HL-60 (cell line): ENCODE results near the gene PODNL1.

ENCODE experiments used
- DNase-seq, 2 experiments: peaks; one replicate each; pipeline ENCODE4 v3.0.0-alpha.2; 2010 to 2020; ENCODE audit warnings: low read depth in 1 of 2, low spot score in 1 of 2
- H3K27ac ChIP-seq: fragments of 250-450 bp; sonication (Bioruptor Pico); replicated peaks from 2 replicates; pipeline ENCODE4 v1.5.1; 2020; ENCODE audit warnings: mild to moderate bottlenecking, moderate library complexity
- H3K27me3 ChIP-seq: fragments of 250-450 bp; sonication (Bioruptor Pico); 2 replicates; pipeline ENCODE4 v1.5.1; 2021; ENCODE audit warnings: mild to moderate bottlenecking, moderate library complexity; ENCODE audit not compliant: insufficient read depth, poor library complexity, severe bottlenecking
- H3K4me3 ChIP-seq: replicated peaks from 2 replicates; pipeline ENCODE4 v1.5.1; 2011; ENCODE audit warnings: mild to moderate bottlenecking, control low read depth, low read length; ENCODE audit not compliant: insufficient read depth
- GABPA ChIP-seq: IDR thresholded peaks from 2 replicates; pipeline ENCODE4 v1.6.1; 2012; ENCODE audit warnings: low read depth
- POLR2AphosphoS5 ChIP-seq: IDR thresholded peaks from 2 replicates; pipeline ENCODE4 v1.6.1; 2012; ENCODE audit warnings: low read depth
- SPI1 ChIP-seq: IDR thresholded peaks from 2 replicates; pipeline ENCODE4 v1.6.1; 2012; ENCODE audit warnings: low read depth, mild to moderate bottlenecking, borderline replicate concordance
- TF ChIP-seq, protein P1 (sequence below): IDR thresholded peaks from one replicate; pipeline ENCODE4 v1.5.1; 2011; ENCODE audit warnings: low read length, control low read depth, inconsistent platforms; ENCODE audit not compliant: insufficient read depth
- TF ChIP-seq, protein P2 (sequence below): IDR thresholded peaks from 2 replicates; pipeline ENCODE4 v1.6.1; 2012; ENCODE audit warnings: low read depth; ENCODE audit not compliant: insufficient replicate concordance

PODNL1 gene

DNA sequence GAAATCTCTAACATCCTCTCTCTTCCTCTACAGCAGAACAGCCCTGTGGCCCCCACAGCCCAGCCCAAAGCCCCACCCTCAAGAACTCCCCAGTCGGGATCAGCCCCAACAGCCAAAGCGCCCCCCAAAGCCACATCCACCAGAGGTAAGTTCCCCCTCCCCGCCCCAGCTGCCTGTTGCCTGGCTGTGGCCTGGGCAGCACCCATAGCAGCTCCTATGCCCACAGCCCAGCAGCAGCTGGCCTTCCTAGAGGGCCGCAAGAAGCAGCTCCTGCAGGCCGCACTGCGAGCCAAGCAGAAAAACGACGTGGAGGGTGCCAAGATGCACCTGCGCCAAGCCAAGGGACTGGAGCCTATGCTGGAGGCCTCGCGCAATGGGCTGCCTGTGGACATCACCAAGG, 17.7 kb downstream of the PODNL1 start:
- TF ChIP-seq POLR2AphosphoS5 (no peak), GABPA (no peak), SPI1 (no peak)
- TF ChIP-seq, protein P1, sequence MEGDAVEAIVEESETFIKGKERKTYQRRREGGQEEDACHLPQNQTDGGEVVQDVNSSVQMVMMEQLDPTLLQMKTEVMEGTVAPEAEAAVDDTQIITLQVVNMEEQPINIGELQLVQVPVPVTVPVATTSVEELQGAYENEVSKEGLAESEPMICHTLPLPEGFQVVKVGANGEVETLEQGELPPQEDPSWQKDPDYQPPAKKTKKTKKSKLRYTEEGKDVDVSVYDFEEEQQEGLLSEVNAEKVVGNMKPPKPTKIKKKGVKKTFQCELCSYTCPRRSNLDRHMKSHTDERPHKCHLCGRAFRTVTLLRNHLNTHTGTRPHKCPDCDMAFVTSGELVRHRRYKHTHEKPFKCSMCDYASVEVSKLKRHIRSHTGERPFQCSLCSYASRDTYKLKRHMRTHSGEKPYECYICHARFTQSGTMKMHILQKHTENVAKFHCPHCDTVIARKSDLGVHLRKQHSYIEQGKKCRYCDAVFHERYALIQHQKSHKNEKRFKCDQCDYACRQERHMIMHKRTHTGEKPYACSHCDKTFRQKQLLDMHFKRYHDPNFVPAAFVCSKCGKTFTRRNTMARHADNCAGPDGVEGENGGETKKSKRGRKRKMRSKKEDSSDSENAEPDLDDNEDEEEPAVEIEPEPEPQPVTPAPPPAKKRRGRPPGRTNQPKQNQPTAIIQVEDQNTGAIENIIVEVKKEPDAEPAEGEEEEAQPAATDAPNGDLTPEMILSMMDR = no peak
- H3K27ac ChIP-seq = no peak overlapping the region
- no peak for DNase-seq
- no peaks in the 10 kb centered on the region for H3K27me3 ChIP-seq
- H3K4me3 ChIP-seq = no peak overlapping the region

DNA sequence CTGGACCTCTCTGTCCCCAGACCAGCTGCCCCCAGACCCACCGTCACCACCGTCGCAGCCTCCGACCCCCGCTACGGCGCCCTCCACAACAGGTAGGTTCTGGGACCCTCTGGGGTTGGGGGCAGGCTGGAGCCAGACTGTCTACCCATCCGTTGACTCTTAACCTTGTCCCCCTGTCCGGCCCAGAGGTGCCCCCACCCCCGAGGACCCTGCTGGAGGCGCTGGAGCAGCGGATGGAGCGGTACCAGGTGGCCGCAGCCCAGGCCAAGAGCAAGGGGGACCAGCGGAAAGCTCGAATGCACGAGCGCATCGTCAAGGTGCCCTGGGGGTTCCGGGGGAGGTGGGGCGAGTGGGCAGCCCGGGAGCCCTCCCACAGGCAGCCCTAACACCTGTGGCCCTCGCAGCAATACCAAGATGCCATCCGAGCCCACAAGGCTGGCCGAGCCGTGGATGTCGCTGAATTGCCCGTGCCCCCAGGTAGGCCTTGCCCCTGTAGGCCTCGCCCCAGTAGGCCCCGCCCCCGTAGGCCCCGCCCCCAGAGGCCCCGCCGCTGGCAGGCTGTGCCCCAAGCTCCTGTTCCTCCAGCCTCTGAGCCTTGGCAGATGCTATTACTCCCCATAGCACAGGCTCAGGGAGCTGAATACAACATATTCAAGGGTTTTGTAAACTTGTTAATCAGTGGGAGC, 19.3 kb downstream of the PODNL1 start:
- DNase-seq = no peak
- H3K27ac ChIP-seq = no peak overlapping the region
- TF ChIP-seq POLR2AphosphoS5 = no peak
- no peak overlapping the region for H3K4me3 ChIP-seq
- no peaks in the 10 kb centered on the region for H3K27me3 ChIP-seq

DNA sequence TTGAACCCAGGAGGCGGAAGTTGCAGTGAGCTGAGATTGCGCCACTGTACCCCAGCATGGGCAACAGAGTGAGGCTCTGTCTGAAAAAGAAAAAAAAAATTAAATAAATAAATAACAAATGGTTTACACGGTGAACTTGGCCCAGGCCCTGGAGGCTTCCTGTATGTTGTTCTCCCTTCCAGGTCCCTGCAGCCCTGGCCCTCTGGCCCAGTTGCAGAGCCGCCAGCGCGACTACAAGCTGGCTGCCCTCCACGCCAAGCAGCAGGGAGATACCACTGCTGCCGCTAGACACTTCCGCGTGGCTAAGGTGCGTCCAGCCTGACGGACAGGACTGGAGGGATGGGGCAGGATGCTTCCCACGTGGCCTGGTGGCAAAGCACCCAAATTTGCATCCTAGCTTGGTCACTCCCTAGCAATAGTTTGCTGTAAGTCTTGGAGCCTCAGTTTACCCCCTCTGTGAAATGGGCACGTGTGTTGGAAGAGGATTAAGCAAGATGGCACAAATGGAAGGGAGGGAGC, 20.3 kb downstream of the PODNL1 start:
- Histone ChIP-seq H3K27ac (no peak overlapping the region), H3K4me3 (no peak overlapping the region), H3K27me3 (no peaks in the 10 kb centered on the region)
- DNase-seq = no peak
- TF ChIP-seq, protein P2, sequence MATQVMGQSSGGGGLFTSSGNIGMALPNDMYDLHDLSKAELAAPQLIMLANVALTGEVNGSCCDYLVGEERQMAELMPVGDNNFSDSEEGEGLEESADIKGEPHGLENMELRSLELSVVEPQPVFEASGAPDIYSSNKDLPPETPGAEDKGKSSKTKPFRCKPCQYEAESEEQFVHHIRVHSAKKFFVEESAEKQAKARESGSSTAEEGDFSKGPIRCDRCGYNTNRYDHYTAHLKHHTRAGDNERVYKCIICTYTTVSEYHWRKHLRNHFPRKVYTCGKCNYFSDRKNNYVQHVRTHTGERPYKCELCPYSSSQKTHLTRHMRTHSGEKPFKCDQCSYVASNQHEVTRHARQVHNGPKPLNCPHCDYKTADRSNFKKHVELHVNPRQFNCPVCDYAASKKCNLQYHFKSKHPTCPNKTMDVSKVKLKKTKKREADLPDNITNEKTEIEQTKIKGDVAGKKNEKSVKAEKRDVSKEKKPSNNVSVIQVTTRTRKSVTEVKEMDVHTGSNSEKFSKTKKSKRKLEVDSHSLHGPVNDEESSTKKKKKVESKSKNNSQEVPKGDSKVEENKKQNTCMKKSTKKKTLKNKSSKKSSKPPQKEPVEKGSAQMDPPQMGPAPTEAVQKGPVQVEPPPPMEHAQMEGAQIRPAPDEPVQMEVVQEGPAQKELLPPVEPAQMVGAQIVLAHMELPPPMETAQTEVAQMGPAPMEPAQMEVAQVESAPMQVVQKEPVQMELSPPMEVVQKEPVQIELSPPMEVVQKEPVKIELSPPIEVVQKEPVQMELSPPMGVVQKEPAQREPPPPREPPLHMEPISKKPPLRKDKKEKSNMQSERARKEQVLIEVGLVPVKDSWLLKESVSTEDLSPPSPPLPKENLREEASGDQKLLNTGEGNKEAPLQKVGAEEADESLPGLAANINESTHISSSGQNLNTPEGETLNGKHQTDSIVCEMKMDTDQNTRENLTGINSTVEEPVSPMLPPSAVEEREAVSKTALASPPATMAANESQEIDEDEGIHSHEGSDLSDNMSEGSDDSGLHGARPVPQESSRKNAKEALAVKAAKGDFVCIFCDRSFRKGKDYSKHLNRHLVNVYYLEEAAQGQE = no peak
- TF ChIP-seq POLR2AphosphoS5 (no peak), GABPA (no peak), SPI1 (no peak)
- TF ChIP-seq, protein P1 = no peak

DNA sequence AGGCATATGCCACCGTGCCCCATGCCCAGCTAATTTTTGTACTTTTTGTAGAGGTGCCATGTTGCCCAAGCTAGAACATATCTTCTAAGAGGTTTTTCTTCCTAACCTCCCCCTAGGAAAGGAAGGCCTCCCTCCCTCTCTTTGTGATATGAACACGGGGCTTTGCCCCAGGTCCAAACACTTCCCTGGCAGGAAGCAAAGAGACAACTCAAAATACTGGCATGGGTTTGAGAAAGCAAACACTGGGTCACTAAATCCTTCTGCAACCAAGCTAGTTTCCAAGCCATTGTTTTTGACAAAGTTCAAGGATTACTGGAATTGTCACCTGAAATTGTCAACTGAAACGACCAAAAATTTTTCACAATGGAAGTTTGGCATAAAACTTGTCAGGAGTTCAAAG, 23.4 kb downstream of the PODNL1 start:
- TF ChIP-seq, protein P1 = no peak
- TF ChIP-seq, protein P2 = no peak
- TF ChIP-seq GABPA (no peak), SPI1 (no peak), POLR2AphosphoS5 (no peak)
- H3K27ac ChIP-seq = no peak overlapping the region
- DNase-seq = no peak
- no peaks in the 10 kb centered on the region for H3K27me3 ChIP-seq
- no peak overlapping the region for H3K4me3 ChIP-seq
